Activated CD4-positive, alpha-beta T cell treated with anti-CD3 and anti-CD28 coated beads, Interleukin-2, amount 50 U/mL, for 4 hours (primary cell): ENCODE measurements around the gene AJUBA.

Experiments used
- DNase-seq, 2 experiments: peaks; one replicate each; pipeline ENCODE4 v3.0.0-alpha.2; 2020

The AJUBA gene

DNA sequence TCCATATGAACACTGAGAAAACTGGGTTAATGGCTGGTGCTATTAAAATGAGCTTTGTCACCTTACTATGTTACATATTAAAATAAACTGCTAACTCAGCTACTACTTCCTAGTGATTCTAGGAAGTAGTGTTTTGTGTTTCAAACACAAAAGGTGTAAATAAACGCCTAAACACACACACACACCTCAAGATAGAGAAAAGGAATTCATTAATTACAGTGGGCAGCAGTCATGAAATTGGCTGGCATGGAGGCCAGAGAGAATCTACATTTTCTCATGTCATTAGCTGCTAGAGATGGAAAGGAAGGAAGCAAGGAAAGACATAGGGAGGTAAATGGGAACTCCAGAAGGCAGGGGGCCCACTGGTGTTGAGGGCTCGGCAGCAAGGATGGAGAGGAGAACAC, 52.4 kb downstream of the AJUBA start:
- no peak for DNase-seq

DNA sequence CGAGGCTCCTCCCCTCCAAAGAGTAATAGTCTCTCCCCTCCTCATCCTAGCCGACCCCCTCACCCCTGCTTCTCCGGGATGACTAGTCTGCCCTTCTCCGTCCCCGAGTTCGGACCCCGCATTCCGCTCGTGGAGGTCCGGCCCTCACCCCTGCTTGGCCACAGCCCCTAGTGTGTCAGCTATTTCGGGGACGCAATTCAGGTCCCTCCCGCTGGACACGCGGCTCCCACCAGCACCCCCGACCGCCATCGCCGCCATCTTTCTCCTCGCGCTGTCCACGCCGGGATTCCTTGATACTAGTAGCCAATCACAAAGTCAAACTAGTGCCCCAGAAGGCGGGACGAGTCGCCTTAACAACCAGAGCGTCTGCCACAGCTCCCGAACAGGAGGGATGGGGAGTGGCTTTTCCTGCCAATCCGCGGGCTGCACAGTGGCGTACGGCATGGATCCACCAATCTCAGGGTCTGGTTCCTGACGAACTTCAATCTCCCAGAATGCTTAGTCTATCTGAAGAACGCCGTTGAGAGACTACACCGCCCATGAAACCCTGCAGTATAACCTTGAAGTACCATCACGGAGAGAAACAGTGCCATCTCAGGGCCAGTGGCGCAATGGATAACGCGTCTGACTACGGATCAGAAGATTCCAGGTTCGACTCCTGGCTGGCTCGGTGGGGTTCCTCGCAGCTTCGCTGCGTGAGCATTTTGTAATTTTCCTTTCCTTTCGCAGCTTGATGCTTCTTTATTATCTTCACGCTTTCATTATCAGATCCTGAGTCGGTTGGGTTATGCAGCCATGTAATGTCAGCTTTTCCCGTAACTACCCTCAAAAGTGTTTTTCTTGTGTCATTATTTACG, 53.0 kb downstream of the AJUBA start, which contains the start of gene PRMT5:
TSS of gene PRMT5 (minus strand) at position 273 of the 857 bp plus-strand sequence. CDS start at position 258, 15 bp downstream.
- peak; percentile 98 for DNase-seq

DNA sequence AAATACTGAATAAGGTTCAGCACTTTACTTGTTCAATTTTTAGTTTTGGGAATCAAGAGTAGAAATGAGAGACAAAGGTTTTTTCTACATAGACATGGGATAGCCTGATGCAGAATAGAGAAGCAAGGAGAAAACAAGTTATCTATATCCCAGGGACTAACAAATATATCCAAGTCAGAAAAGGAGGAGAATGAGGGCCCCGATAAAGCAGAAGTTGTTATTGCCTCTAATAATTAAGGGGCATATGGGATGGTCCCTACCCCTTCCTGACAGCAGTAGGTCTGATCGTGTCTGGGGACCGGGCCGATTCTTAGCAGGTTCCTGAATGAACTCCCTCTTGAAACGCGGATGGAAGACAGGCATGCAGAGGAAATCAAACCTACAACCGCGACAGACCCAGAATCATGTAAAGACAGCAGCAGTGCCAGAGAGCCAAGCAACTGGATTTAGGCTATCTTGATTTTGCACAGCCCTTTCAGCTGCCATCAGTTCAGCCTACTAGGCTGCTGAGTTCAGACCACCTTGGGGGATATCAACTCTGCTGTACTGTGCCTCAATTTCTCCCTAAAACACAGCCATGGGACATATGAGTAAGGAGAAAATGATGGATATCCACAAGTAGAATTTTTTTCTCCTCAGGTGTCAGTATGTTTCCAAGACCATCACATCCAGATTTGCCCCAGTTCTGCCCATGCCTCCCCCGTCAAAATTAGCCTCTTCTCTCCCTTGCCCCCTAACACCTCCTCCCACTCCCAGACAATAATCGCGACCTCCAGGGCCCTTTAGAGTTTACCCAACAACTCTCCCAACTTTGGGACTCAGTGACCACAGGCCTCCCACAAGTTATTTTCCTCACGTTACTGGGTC, 53.9 kb downstream of the AJUBA start:
- DNase-seq: no peak

DNA sequence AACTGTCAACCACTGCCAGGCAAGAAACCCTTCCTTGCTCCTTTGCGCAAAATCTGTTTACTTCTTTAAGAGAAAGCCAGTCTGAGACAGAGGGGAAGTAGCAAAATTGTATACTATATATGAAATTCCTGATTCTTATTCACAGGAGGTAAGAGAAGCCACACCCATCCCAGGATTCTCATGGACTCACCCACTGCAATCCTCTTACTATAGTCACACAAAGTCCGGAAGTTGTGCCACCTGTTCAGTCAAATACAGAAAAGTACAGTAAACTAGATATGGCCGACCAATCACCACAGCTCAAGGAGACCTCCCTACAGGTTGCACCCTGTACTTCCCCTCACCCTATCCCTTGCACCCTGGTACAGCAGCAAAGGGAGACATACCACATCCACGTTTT, 56.0 kb downstream of the AJUBA start:
- DNase-seq: no peak

DNA sequence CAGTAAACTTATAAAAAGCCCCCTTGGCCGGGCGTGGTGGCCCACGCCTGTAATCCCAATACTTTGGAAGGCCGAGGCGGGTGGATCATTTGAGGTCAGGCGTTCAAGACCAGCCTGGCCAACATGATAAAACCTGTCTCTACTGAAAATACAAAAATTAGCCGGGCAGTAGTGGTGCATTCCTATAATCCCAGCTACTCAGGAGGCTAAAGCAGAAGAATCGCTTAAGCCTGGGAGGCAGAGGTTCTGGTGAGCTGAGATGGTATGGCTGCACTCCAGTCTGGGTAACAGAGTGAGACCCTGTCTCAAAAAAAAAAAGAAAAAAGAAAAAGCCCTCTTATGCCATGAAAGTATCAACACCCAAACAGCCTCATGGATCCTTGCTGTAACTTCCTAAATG, 56.8 kb downstream of the AJUBA start:
- no peak for DNase-seq

DNA sequence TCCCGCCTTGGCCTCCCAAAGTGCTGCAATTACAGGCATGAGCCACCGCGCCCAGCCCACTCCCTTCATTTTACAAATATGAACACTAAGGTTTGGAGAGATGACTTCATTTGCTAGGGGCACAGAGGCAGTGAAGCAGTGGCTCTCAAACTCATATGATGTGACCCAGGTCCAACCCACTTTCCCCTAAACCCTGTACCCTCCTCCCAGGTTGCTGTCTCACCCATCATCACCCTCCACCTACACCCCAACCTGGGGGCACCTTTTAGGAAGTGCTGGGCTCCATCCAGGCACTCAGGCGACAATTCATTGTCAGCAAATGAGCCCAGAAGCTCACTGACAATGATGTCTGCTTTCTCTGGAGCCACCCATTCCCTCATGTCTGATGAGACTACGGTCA, 58.6 kb downstream of the AJUBA start:
- no peak for DNase-seq

DNA sequence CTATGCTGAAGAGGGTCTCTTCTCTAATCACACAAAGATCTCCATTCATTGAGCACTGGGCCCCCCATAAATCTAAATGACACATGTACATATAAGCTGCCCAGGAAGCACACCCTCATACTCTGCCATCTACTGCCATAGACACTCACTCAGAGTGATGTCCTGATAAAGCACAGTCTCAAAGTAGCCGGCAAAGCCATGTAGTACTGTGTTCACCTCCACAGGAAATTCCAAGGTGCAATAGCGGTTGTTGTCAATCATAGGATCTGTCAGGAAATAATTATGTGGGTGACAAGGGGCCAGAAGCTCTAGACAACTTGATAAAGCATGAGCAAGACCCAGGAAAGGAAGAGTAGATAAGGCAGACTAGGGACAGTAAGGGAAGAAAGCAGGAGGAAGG, 60.1 kb downstream of the AJUBA start:
- DNase-seq: no peak
